ENCODE measurements around the gene KCTD10.

Gene KCTD10

GRCh38 chr12:109467978-109468676 lies 9.0 kb downstream of the KCTD10 start:
- H3K4me1 Mint-ChIP-seq = peaks cover 57% of the 10 kb centered on the region
- H3K4me3 Mint-ChIP-seq = no peak overlapping the region
- ATAC-seq (no peak), DNase-seq (no peak)
- H3K27ac Mint-ChIP-seq = peak overlapping the region in 1 of 2 donors; percentile 33
- H3K9me3 Mint-ChIP-seq = no peaks in the 10 kb centered on the region
- no peaks in the 10 kb centered on the region for H3K27me3 Mint-ChIP-seq

DNA sequence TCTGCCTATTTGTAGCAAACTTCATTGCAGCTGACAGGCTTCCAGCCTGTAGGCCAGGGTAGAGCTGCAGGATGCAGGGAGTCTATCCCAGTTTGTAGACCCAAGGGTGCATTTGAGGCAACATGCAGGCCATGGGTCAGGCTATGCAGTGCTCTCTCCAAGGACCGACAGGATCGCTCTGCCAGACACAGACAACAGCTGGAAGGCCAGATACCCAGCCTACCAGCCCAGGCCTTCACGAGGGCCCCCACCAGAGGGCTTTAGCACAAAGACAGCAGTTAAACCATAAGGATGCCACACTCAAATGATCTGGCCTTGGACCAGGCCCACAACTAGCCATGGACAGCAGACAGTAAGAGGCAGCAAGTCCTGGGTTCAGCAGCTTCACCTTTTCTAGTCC lies 10.3 kb downstream of the KCTD10 start:
- Mint-ChIP-seq H3K4me1 (peaks cover 60% of the 10 kb centered on the region), H3K27ac (no peak overlapping the region), H3K4me3 (no peak overlapping the region), H3K27me3 (no peaks in the 10 kb centered on the region), H3K9me3 (no peaks in the 10 kb centered on the region)
- ATAC-seq = no peak
- no peak for DNase-seq

DNA sequence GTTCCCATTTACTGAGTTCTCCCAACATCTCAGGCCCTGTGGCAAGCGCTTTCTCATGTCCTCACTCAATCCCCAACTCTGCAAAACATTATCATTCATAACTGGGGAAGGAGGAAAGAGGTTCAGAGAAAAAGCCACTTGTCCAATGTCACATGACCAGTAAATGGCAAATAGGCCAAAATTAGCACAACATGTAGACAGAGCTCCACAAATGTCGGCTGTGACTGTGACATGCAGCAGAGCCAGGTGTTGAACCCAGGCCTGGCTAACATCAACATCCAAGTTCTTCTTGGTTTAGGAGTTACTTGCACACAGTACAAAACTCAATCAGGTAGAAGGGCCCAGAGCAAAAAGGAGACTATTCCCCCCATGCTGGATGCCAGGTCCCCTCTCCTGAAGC lies 10.8 kb downstream of the KCTD10 start:
- H3K4me1 Mint-ChIP-seq = peaks cover 62% of the 10 kb centered on the region

GRCh38 chr12:109464642-109465351 lies 12.3 kb downstream of the KCTD10 start:
- Mint-ChIP-seq H3K4me1 (peaks cover 53% of the 10 kb centered on the region), H3K27ac (no peak overlapping the region), H3K27me3 (no peaks in the 10 kb centered on the region), H3K4me3 (no peak overlapping the region), H3K9me3 (no peaks in the 10 kb centered on the region)
- DNase-seq = no peak
- ATAC-seq = no peak

More for the DNA sequence above, 10.8 kb downstream of the KCTD10 start:
- no peak for DNase-seq
- Mint-ChIP-seq H3K4me3 (no peak overlapping the region), H3K27ac (no peak overlapping the region), H3K9me3 (no peaks in the 10 kb centered on the region), H3K27me3 (no peaks in the 10 kb centered on the region)
- ATAC-seq = no peak

DNA sequence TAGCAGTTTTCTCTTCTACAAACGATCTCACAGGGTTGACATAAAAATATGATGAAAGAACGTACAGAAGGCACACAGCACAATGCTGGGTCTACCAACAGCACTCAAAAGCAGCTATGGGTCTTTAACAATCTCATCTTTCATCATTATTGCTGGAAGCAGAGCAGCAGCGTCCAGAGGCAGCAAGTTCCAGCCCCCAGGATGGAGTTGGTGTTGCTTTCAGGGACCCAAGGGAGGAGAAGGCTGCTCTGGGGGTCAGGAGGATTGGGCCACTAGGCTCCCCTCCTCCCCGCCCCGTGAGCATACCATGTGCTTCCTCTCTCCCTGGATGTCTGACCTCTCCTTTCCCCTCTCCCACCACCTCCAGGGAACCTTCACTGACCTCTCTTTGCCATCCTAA lies 13.3 kb downstream of the KCTD10 start:
- no peaks in the 10 kb centered on the region for H3K9me3 Mint-ChIP-seq
- H3K4me1 Mint-ChIP-seq = peaks cover 47% of the 10 kb centered on the region
- H3K27ac Mint-ChIP-seq = peak overlapping the region in 1 of 2 donors; percentile 47
- ATAC-seq (no peak), DNase-seq (no peak)
- H3K4me3 Mint-ChIP-seq = peak overlapping the region in 1 of 2 donors; percentile 50
- no peaks in the 10 kb centered on the region for H3K27me3 Mint-ChIP-seq

DNA sequence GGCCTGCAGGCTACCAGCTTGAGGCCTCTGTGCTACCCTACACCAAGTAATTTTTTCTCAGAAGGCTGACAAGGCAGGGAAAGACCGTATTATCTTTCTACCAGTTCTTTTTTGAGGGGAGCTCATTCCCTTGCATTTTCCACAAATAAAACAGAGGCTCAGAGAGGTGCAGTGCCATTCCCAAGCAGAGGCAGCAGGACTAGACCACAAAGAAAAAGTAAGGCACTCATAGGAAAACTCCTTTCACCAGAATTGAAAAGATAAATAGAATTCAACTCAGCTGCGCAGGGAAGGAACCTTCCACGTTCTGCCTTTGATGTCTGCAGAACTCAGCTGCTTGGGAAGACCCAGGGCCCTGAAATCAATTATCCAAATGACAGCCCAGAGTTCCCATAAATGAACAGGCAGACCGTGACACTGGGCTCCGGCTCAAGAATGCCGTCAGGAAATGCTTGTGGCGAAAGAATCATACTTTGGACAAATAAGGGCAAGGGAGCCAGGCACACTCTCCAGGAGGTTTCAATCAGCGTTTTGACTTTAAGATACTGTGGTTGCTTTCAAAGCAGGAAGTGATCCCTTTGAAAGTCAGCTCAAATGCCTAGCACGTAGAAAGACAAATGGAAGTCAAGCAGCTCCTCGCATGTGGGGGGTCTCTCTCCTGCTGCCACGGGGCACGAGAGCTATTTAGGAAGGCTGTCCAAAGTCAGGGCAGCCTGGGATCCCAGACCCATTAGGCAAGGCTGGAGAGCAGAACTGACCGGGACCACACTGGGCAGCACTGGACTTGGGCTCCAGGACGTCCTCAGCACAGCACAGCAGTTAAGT lies 14.0 kb downstream of the KCTD10 start:
- no peak for DNase-seq
- peak overlapping the region in 1 of 2 donors; percentile 50 for H3K4me3 Mint-ChIP-seq
- H3K4me1 Mint-ChIP-seq = peaks cover 50% of the 10 kb centered on the region
- peak overlapping the region; percentile 27 to 36 for H3K27ac Mint-ChIP-seq
- peak; percentile 59 for ATAC-seq
- no peaks in the 10 kb centered on the region for H3K27me3 Mint-ChIP-seq
- no peaks in the 10 kb centered on the region for H3K9me3 Mint-ChIP-seq

GRCh38 chr12:109461846-109462756 lies 15.0 kb downstream of the KCTD10 start:
- ATAC-seq (no peak), DNase-seq (no peak)
- Mint-ChIP-seq H3K4me3 (no peak overlapping the region), H3K27me3 (no peaks in the 10 kb centered on the region), H3K4me1 (peaks cover 53% of the 10 kb centered on the region), H3K27ac (peak overlapping the region in 1 of 2 donors; percentile 71), H3K9me3 (no peaks in the 10 kb centered on the region)

DNA sequence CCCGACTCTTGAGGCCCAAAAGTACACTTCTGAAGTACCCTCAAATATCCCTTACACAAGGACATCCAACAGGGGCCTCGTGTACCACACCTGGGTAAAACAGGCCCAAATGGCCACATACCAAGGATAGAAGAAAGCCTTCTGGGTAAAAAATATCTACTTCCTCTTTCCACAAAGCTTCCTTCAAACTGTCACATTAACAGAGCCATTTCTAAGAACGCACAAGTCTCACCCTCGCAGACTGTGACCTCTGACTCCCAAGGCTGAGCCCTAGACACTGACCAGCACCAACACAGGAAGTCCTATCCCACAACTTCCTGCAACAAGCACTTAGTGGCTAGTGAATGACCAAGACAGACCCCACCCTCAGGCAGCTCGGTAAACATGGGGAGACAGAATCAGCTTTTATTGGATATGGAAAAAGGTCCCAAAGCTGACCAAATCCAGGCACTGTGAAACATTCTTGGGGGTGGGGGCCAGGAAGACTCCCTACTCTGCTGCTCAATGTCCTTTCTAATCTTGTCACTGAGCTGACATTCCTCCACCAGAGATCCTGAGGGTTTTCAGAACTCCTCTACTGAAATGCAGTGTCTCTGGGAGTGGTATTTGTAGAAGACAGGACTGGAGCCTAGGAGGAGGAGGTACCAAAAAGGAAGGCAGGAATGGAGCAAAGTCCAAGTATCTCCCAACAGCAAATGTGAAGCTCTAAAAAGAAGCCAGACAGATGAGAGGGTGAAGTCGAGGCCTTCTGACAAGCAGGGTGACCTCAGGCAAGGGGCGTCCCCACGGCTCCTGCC lies 15.9 kb downstream of the KCTD10 start:
- ATAC-seq = no peak
- no peaks in the 10 kb centered on the region for H3K9me3 Mint-ChIP-seq
- no peak overlapping the region for H3K4me3 Mint-ChIP-seq
- no peak for DNase-seq
- peak overlapping the region in 1 of 2 donors; percentile 38 for H3K27ac Mint-ChIP-seq
- H3K27me3 Mint-ChIP-seq = no peaks in the 10 kb centered on the region
- H3K4me1 Mint-ChIP-seq = peaks cover 52% of the 10 kb centered on the region

DNA sequence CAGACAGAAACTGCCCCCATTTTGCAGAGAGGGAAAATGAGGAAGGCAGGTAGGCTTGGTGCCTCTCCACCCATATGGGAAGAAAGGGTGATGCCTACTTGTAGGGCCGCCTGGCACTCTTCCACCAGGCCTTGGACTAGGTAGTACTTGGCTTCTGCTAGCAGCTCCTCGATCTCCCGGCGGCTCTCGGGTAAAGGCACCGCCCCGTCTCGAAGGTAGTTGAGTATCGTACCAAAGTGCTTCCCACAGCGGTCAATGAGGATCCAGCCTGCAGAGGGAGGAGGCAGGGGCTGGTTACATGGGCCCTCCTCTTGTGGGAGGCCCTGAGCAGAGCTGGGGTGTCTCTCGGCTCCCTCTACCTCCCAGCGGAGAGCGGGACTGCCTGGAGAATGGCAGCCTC lies 16.6 kb downstream of the KCTD10 start:
- no peak for ATAC-seq
- no peak overlapping the region for H3K27ac Mint-ChIP-seq
- no peak for DNase-seq
- H3K4me3 Mint-ChIP-seq = no peak overlapping the region
- no peaks in the 10 kb centered on the region for H3K9me3 Mint-ChIP-seq
- H3K27me3 Mint-ChIP-seq = no peaks in the 10 kb centered on the region
- peaks cover 45% of the 10 kb centered on the region for H3K4me1 Mint-ChIP-seq

DNA sequence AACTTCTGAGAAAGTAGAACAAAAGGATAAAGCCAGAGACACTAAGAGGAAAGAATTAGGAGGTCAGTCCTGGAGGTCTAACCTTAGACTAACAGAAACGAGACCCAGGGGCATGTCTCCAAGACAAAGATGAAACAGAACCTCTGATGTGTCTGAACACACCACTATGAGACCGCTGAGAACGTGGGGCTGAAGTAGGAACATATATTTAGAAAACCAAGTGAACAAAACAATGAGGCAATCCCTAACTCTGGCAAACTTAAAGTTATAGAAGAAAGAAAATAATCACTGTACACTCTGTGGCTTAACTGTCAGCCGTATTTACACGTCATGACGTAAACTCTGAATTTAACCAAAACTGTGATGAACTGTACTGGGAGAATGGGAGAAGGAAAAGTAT lies 17.9 kb downstream of the KCTD10 start:
- Mint-ChIP-seq H3K27me3 (no peaks in the 10 kb centered on the region), H3K4me3 (no peak overlapping the region), H3K4me1 (peaks cover 33% of the 10 kb centered on the region), H3K27ac (no peak overlapping the region), H3K9me3 (no peaks in the 10 kb centered on the region)
- ATAC-seq (no peak), DNase-seq (no peak)

GRCh38 chr12:109458771-109459208 lies 18.3 kb downstream of the KCTD10 start:
- no peak for DNase-seq
- H3K27ac Mint-ChIP-seq = no peak overlapping the region
- H3K4me1 Mint-ChIP-seq = peaks cover 28% of the 10 kb centered on the region
- no peak overlapping the region for H3K4me3 Mint-ChIP-seq
- H3K9me3 Mint-ChIP-seq = no peaks in the 10 kb centered on the region
- no peaks in the 10 kb centered on the region for H3K27me3 Mint-ChIP-seq
- no peak for ATAC-seq

GRCh38 chr12:109458086-109458485 lies 19.0 kb downstream of the KCTD10 start:
- Mint-ChIP-seq H3K4me3 (no peak overlapping the region), H3K27ac (no peak overlapping the region), H3K27me3 (no peaks in the 10 kb centered on the region), H3K4me1 (peaks cover 21% of the 10 kb centered on the region), H3K9me3 (no peaks in the 10 kb centered on the region)
- ATAC-seq (no peak), DNase-seq (no peak)

DNA sequence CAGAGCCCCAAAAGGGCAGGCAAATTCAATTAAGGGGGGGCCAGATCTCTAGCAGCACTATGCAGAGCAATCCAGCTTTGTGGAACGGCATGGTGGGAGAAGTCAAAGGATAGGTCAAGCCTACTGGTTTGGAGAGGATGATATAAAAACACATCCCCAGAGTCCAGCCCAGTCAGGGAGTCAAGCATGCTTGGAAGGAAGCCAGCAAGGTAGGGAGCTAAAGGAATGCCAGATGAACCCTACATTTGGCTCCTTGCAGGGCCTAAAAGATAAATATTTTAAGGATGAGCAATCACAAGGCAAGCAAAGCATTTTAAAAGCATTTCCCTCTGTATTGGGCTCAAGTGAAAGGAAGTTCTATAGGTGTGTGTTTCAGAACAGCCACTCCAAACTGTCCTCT lies 21.4 kb downstream of the KCTD10 start:
- peaks cover 7% of the 10 kb centered on the region for H3K4me1 Mint-ChIP-seq
- H3K27me3 Mint-ChIP-seq = no peaks in the 10 kb centered on the region
- no peak overlapping the region for H3K4me3 Mint-ChIP-seq
- ATAC-seq (no peak), DNase-seq (no peak)
- H3K27ac Mint-ChIP-seq = no peak overlapping the region
- no peaks in the 10 kb centered on the region for H3K9me3 Mint-ChIP-seq

DNA sequence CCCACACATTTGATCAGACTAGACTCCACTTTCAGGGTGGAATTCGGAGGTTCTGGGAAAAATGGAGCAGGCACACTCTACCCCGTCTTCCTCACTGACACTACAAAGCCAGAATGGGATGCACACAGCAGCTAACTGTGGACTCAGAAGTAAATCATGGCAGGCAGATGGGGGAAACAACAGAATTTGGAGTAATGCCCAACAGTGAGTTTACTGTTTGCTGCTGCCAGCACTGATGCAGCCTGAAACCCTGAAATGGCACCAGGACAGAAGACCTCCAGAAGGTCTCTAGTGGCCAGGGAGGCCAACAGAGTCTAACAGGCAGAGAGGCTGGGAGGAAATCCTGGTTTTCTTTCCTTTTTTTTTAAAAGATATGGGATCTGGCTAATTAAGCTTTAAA lies 24.6 kb downstream of the KCTD10 start:
- no peak overlapping the region for H3K4me3 Mint-ChIP-seq
- H3K27ac Mint-ChIP-seq = no peak overlapping the region
- H3K9me3 Mint-ChIP-seq = no peaks in the 10 kb centered on the region
- H3K27me3 Mint-ChIP-seq = no peaks in the 10 kb centered on the region
- ATAC-seq (no peak), DNase-seq (no peak)
- peaks cover 5% of the 10 kb centered on the region for H3K4me1 Mint-ChIP-seq

Data from stimulated activated naive CD8-positive, alpha-beta T cell treated with anti-CD3 and anti-CD28 coated beads, Interleukin-15, amount 100 ng/mL, for 72 hours (primary cell).